ENCODE results near the gene PDE1A. TPM values are rescaled to one million over a fixed set of nuclear protein-coding genes. Genes with fewer than 3 reads are reported as not detected.
A peak's percentile ranks its signal among the peaks of the same experiment; 100 is the strongest.

Gene PDE1A
- total and polyA plus RNA-seq, 8 donors, result 0.58 to 33.6 (median 12.9) TPM; not detected in 1

- H3K27me3 ChIP-seq, result no peaks in the 10 kb centered on the region
- no peaks in the 10 kb centered on the region for H3K9me3 ChIP-seq
- H3K36me3 ChIP-seq, result no peaks in the 10 kb centered on the region
- H3K4me1 ChIP-seq, result peaks cover 0 to 10% (median 0%) of the 10 kb centered on the region in 4 donors
- WGBS, 5 donors, result 75 to 94% (median 85%) methylated on average over 2 of the region's 2 CpGs
- no peak overlapping the region for H3K4me3 ChIP-seq
- no peak for DNase-seq
- TF ChIP-seq POLR2A (IDR thresholded peaks at IDR 0.05), result no peak
- no peak for TF ChIP-seq POLR2AphosphoS5 (IDR thresholded peaks at IDR 0.05)
- TF ChIP-seq EP300 (IDR thresholded peaks at IDR 0.05), result no peak
- TF ChIP-seq, protein P1, sequence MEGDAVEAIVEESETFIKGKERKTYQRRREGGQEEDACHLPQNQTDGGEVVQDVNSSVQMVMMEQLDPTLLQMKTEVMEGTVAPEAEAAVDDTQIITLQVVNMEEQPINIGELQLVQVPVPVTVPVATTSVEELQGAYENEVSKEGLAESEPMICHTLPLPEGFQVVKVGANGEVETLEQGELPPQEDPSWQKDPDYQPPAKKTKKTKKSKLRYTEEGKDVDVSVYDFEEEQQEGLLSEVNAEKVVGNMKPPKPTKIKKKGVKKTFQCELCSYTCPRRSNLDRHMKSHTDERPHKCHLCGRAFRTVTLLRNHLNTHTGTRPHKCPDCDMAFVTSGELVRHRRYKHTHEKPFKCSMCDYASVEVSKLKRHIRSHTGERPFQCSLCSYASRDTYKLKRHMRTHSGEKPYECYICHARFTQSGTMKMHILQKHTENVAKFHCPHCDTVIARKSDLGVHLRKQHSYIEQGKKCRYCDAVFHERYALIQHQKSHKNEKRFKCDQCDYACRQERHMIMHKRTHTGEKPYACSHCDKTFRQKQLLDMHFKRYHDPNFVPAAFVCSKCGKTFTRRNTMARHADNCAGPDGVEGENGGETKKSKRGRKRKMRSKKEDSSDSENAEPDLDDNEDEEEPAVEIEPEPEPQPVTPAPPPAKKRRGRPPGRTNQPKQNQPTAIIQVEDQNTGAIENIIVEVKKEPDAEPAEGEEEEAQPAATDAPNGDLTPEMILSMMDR (IDR thresholded peaks at IDR 0.05), result no peak
- H3K27ac ChIP-seq, result peak overlapping the region in 3 of 5 donors; percentile 10 to 60 (median 39)
- intact Hi-C loops (cut with DNase I; ENCODE audit: low total_unique reads), result no loop called here
Observed at GRCh38 chr2:182367401-182367800, 59.4 kb downstream of the PDE1A start.

GRCh38 chr2:182366628-182367027 lies 60.2 kb downstream of the PDE1A start:
- no peaks in the 10 kb centered on the region for H3K9me3 ChIP-seq
- H3K27me3 ChIP-seq, result no peaks in the 10 kb centered on the region
- intact Hi-C loops (cut with DNase I; ENCODE audit: low total_unique reads), result no loop called here
- H3K4me1 ChIP-seq, result peaks cover 0 to 3% (median 0%) of the 10 kb centered on the region in 4 donors
- H3K4me3 ChIP-seq, result no peak overlapping the region
- H3K27ac ChIP-seq, result peak overlapping the region in 3 of 5 donors; percentile 10 to 60 (median 39)
- no peaks in the 10 kb centered on the region for H3K36me3 ChIP-seq
- TF ChIP-seq, protein P1 (IDR thresholded peaks at IDR 0.05), result no peak
- TF ChIP-seq EP300 (IDR thresholded peaks at IDR 0.05) (no peak), POLR2AphosphoS5 (IDR thresholded peaks at IDR 0.05) (peak; percentile 67 to 83 (median 76))
- WGBS, 5 donors, result 48 to 67% (median 58%) methylated on average over 4 of the region's 4 CpGs
- peak in 1 of 2 donors; percentile 59 for DNase-seq

DNA sequence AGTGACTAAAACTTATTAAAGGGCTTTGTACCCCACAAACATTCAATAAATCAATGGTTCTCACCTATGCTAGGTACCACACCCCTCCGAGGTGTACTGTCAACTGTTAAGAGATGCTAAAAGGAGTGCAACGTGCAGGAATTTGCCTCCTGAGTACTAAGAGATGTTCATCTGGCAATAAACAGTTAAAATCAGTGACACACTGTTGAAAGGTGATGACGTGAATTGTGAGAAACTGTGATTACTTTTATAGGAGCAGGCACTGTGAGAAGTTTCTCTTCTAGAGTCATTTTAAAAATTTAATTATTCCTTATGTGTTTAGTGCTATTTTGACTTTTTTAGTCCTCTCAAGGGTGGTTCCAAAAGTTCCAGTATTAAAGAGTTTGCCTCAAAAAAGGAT lies 61.0 kb downstream of the PDE1A start:
- Histone ChIP-seq H3K36me3 (no peaks in the 10 kb centered on the region), H3K9me3 (no peaks in the 10 kb centered on the region), H3K27me3 (no peaks in the 10 kb centered on the region), H3K27ac (peak overlapping the region in 4 of 5 donors; percentile 36 to 60 (median 44)), H3K4me3 (no peak overlapping the region), H3K4me1 (no peaks in the 10 kb centered on the region)
- intact Hi-C loops (cut with DNase I; ENCODE audit: low total_unique reads), result no loop called here
- no peak for DNase-seq
- WGBS, 5 donors, result 52 to 79% (median 66%) methylated on average over 3 of the region's 3 CpGs
- no peak for TF ChIP-seq POLR2AphosphoS5 (IDR thresholded peaks at IDR 0.05)
- no peak for TF ChIP-seq POLR2A (IDR thresholded peaks at IDR 0.05)
- no peak for TF ChIP-seq EP300 (IDR thresholded peaks at IDR 0.05)
- TF ChIP-seq, protein P1 (IDR thresholded peaks at IDR 0.05), result no peak

GRCh38 chr2:182361477-182361876 lies 65.4 kb downstream of the PDE1A start:
- no peak for TF ChIP-seq EP300 (IDR thresholded peaks at IDR 0.05)
- no peak for TF ChIP-seq POLR2AphosphoS5 (IDR thresholded peaks at IDR 0.05)
- TF ChIP-seq, protein P1 (IDR thresholded peaks at IDR 0.05), result no peak
- no peak for TF ChIP-seq POLR2A (IDR thresholded peaks at IDR 0.05)
- Histone ChIP-seq H3K27ac (peak overlapping the region in 3 of 5 donors; percentile 41 to 63 (median 45)), H3K4me3 (no peak overlapping the region)

More at GRCh38 chr2:182361477-182361876, 65.4 kb downstream of the PDE1A start:
- H3K27me3 ChIP-seq, result no peaks in the 10 kb centered on the region
- WGBS, 5 donors, result 67 to 83% (median 71%) methylated on average over 1 of the region's 1 CpG
- DNase-seq, result no peak
- H3K9me3 ChIP-seq, result no peaks in the 10 kb centered on the region
- peaks cover 0 to 4% (median 0%) of the 10 kb centered on the region in 4 donors for H3K4me1 ChIP-seq
- H3K36me3 ChIP-seq, result no peaks in the 10 kb centered on the region
- intact Hi-C loops (cut with DNase I; ENCODE audit: low total_unique reads), result no loop called here

Data from stomach (tissue), 9 donors.